ENCODE results near the gene COL16A1.

COL16A1 gene

DNA sequence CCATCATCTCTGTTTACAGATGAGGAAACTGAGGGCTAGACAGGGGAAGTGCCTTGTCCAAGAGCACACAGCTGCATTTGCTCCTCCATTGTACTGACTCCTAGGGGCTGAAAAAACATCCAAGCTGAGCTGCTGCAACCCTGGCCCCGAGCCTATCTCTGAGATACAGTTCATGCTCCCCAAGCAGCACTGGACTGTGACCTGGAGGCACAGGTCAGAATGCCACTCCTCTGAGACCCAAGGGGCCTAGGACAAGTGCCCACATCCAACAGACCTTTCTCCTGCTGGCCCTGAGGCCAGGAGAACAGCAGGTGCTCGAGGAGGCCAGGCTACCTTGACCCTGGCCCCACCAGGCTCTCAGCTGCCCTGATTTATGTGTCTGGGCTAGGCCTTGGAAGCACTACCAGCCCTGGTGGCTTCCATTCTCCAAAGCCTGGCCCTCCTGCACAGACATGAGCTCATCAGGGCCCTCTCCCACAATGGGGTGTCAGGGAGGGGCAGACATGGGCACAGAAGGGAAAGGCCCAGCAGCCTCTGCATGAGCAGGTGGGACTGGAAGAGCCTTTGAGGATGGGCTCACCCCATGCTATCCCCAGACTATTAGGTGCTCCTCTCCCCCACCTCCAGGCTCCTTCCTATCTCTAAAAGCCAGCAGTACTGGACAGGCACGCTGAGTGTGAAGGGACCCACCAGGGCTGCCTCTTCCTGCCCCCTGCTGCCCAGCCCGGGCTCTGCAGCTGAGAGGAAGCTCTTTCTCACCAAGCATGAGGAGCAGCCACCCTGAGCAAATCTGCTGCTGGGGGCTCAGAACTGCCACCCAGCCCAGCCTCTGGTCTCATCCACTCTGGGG, 41.5 kb upstream of the COL16A1 start:
- Histone ChIP-seq H3K4me1 (ENCODE audit: insufficient read depth, low read length) (peaks cover 5% of the 10 kb centered on the region; the same call in 1 of the 2 replicates), H3K9me3 (ENCODE audit: insufficient read depth, low read depth, low read length) (no peaks in the 10 kb centered on the region), H3K27ac (ENCODE audit: low read length) (no peak overlapping the region), H3K4me3 (ENCODE audit: low read length) (no peak overlapping the region), H3K9ac (ENCODE audit: low read depth, low read length) (no peak overlapping the region), H3K27me3 (ENCODE audit: insufficient read depth, low read length) (no peaks in the 10 kb centered on the region), H3K36me3 (ENCODE audit: insufficient read depth, low read depth, low read length) (no peaks in the 10 kb centered on the region)

DNA sequence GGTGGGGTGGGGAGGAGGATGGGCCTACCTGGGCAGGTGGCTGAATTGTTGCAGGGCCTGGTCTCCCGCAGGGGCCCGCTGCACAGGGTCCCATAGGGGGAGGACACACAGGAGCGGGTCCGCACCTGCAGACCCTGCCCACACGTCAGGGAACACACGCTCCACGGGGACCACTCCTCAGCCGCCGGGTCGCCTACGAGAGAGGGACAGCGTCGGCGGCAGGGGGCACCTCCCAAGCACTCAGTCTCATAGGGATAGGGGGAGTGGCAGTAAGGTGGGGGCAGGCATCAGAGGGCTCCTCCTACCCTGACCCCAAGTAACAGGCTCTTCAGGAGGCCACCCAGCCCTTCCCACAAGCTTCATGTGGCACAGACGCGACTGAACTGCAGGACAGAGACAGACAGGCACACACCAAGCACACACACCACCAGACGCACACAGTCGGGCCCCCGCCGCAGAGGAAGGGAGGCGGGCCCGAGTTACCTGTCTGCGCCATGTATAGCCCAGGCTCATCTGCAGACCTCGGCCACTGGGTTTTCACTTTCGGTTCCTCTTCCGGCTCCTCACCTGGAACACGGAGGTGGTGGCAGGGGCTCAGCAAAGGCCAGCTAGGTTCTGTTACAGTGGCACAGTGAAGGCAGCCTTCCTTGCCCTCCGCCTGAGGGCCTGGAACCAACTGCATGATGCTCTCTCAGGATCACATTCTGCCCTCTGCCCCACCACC, 40.5 kb upstream of the COL16A1 start:
- Histone ChIP-seq H3K4me1 (ENCODE audit: insufficient read depth, low read length) (peaks cover 5% of the 10 kb centered on the region; the same call in 1 of the 2 replicates), H3K36me3 (ENCODE audit: insufficient read depth, low read depth, low read length) (no peaks in the 10 kb centered on the region), H3K27me3 (ENCODE audit: insufficient read depth, low read length) (no peaks in the 10 kb centered on the region), H3K27ac (ENCODE audit: low read length) (no peak overlapping the region), H3K4me3 (ENCODE audit: low read length) (no peak overlapping the region), H3K9ac (ENCODE audit: low read depth, low read length) (no peak overlapping the region), H3K9me3 (ENCODE audit: insufficient read depth, low read depth, low read length) (no peaks in the 10 kb centered on the region)

- Histone ChIP-seq H3K27me3 (ENCODE audit: insufficient read depth, low read length) (no peaks in the 10 kb centered on the region), H3K4me3 (ENCODE audit: low read length) (no peak overlapping the region), H3K9me3 (ENCODE audit: insufficient read depth, low read depth, low read length) (no peaks in the 10 kb centered on the region), H3K36me3 (ENCODE audit: insufficient read depth, low read depth, low read length) (no peaks in the 10 kb centered on the region), H3K4me1 (ENCODE audit: insufficient read depth, low read length) (peaks cover 5% of the 10 kb centered on the region; the same call in 1 of the 2 replicates), H3K9ac (ENCODE audit: low read depth, low read length) (no peak overlapping the region), H3K27ac (ENCODE audit: low read length) (no peak overlapping the region)
These were observed 38.8 kb upstream of the COL16A1 start for GRCh38 chr1:31742462-31743212.

DNA sequence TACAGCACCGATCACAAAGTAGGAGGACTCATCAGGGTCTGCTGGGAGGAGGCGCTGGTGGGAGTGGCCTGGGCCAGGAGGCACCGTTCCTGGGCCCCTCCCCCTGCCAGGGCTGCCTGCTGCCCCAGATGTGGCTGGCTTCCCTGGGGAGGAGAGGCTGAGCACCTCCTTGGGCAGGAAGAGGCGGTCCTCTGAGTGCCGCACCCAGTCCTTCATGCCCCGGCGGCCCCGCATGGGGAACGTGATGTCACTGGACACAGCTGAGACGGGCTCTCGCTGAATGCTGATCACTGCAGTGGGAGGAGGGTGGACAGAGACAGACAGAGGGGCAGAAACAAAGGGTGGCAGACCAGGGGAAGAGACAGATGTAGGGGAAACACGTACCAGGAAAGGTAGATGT, 35.5 kb upstream of the COL16A1 start:
- no peak overlapping the region for H3K9ac ChIP-seq (ENCODE audit: low read depth, low read length)
- H3K36me3 ChIP-seq (ENCODE audit: insufficient read depth, low read depth, low read length), result no peaks in the 10 kb centered on the region
- H3K9me3 ChIP-seq (ENCODE audit: insufficient read depth, low read depth, low read length), result no peaks in the 10 kb centered on the region
- H3K4me3 ChIP-seq (ENCODE audit: low read length), result no peak overlapping the region
- H3K27ac ChIP-seq (ENCODE audit: low read length), result no peak overlapping the region
- no peaks in the 10 kb centered on the region for H3K27me3 ChIP-seq (ENCODE audit: insufficient read depth, low read length)
- H3K4me1 ChIP-seq (ENCODE audit: insufficient read depth, low read length), result no peaks in the 10 kb centered on the region; the same call in 1 of the 2 replicates

- Histone ChIP-seq H3K27me3 (ENCODE audit: insufficient read depth, low read length) (no peaks in the 10 kb centered on the region), H3K4me1 (ENCODE audit: insufficient read depth, low read length) (no peaks in the 10 kb centered on the region; the same call in 1 of the 2 replicates), H3K36me3 (ENCODE audit: insufficient read depth, low read depth, low read length) (no peaks in the 10 kb centered on the region), H3K9me3 (ENCODE audit: insufficient read depth, low read depth, low read length) (no peaks in the 10 kb centered on the region), H3K4me3 (ENCODE audit: low read length) (no peak overlapping the region), H3K27ac (ENCODE audit: low read length) (no peak overlapping the region), H3K9ac (ENCODE audit: low read depth, low read length) (no peak overlapping the region)
These were observed 32.9 kb upstream of the COL16A1 start for GRCh38 chr1:31736675-31737074.

DNA sequence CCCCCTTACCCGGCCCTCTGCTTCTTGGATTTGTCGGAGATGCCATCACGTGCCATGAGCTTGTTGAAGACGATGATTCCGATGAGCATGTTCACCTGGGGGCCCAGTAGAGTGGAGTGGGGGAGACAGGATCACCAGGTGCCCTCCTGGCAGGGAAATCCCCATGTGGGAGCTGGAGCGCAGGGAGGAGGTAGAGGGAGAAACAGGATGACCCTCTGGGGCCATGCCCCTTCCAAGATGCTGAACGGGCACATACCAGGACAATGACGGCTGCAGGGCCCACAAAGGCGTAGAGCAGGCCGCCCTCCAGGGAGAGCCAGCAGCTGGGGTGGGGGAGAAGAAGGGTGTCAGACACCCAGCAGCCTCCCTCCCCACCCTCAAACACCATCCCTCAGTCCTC, 31.8 kb upstream of the COL16A1 start:
- Histone ChIP-seq H3K36me3 (ENCODE audit: insufficient read depth, low read depth, low read length) (no peaks in the 10 kb centered on the region), H3K27ac (ENCODE audit: low read length) (no peak overlapping the region), H3K4me1 (ENCODE audit: insufficient read depth, low read length) (no peaks in the 10 kb centered on the region; the same call in 1 of the 2 replicates), H3K9me3 (ENCODE audit: insufficient read depth, low read depth, low read length) (no peaks in the 10 kb centered on the region), H3K4me3 (ENCODE audit: low read length) (no peak overlapping the region), H3K9ac (ENCODE audit: low read depth, low read length) (no peak overlapping the region), H3K27me3 (ENCODE audit: insufficient read depth, low read length) (no peaks in the 10 kb centered on the region)

GRCh38 chr1:31734582-31735107, 30.8 kb upstream of the COL16A1 start:
- Histone ChIP-seq H3K36me3 (ENCODE audit: insufficient read depth, low read depth, low read length) (no peaks in the 10 kb centered on the region), H3K9ac (ENCODE audit: low read depth, low read length) (no peak overlapping the region), H3K9me3 (ENCODE audit: insufficient read depth, low read depth, low read length) (no peaks in the 10 kb centered on the region), H3K27me3 (ENCODE audit: insufficient read depth, low read length) (no peaks in the 10 kb centered on the region), H3K4me3 (ENCODE audit: low read length) (no peak overlapping the region), H3K27ac (ENCODE audit: low read length) (no peak overlapping the region), H3K4me1 (ENCODE audit: insufficient read depth, low read length) (no peaks in the 10 kb centered on the region; the same call in 1 of the 2 replicates)

DNA sequence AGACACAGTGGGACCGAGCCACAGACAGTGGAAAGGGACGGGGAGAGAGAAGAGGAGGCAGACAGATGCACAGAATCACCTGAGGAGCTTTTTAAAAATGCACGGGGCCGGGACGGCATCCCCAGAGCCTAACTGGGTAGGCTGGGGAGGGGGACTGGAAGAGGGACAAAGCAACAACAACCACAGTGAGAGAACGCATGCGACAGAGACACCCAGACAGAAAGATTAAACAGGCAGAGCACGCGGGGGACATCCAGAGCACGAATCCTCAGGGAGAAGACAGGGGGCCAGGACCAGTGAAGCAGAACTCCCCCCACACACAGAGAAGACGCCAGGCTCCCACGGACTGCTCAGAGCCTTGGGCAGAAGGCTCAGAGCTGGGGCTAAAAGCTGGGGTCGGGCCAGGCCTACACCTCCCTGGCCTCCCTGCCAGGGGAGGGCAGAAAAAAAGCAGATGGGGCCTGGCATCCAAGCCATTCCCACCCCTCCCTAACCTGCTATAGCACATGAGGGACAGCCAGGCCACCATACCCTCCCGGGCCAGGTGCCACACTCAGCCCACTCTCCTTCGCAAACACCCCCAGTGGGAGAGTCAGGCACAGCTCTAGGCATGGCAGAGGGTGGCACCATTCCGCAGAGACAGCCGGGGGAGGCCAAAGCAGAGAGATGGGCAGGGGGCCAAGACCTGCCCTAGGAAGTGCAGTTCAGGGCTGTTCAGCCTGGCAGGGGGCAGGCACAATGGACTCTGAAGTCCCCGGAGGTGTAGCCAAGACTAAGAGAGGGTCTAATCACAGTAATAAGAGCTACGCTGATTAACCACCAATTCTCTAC, 29.8 kb upstream of the COL16A1 start:
- Histone ChIP-seq H3K4me3 (ENCODE audit: low read length) (no peak overlapping the region), H3K9ac (ENCODE audit: low read depth, low read length) (no peak overlapping the region), H3K36me3 (ENCODE audit: insufficient read depth, low read depth, low read length) (no peaks in the 10 kb centered on the region), H3K27ac (ENCODE audit: low read length) (no peak overlapping the region), H3K4me1 (ENCODE audit: insufficient read depth, low read length) (no peaks in the 10 kb centered on the region), H3K9me3 (ENCODE audit: insufficient read depth, low read depth, low read length) (no peaks in the 10 kb centered on the region), H3K27me3 (ENCODE audit: insufficient read depth, low read length) (no peaks in the 10 kb centered on the region)

GRCh38 chr1:31732751-31733289, 29.0 kb upstream of the COL16A1 start:
- Histone ChIP-seq H3K9me3 (ENCODE audit: insufficient read depth, low read depth, low read length) (no peaks in the 10 kb centered on the region), H3K4me1 (ENCODE audit: insufficient read depth, low read length) (no peaks in the 10 kb centered on the region), H3K27me3 (ENCODE audit: insufficient read depth, low read length) (no peaks in the 10 kb centered on the region), H3K36me3 (ENCODE audit: insufficient read depth, low read depth, low read length) (no peaks in the 10 kb centered on the region), H3K27ac (ENCODE audit: low read length) (no peak overlapping the region), H3K4me3 (ENCODE audit: low read length) (no peak overlapping the region), H3K9ac (ENCODE audit: low read depth, low read length) (no peak overlapping the region)

DNA sequence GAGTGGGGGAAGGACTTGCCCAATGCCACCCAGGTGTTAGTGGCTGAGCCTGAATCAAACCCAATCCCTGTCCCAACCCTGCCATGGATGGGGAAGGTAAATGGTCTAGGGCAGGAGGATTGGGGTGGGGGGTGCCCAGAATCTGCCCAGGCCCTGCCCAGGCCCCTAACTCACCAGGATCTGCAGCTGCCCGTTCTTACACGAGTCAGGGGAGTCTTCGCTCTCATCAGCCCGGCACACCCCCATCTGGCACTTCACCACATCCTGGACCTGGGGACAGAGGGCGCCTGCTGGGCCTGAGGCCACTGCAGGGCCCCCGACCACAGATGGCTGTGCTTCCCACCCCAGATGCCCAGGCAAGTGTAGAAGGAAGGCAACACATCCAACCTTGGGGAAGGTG, 28.5 kb upstream of the COL16A1 start:
- H3K9me3 ChIP-seq (ENCODE audit: insufficient read depth, low read depth, low read length), result no peaks in the 10 kb centered on the region
- H3K4me3 ChIP-seq (ENCODE audit: low read length), result no peak overlapping the region
- no peaks in the 10 kb centered on the region for H3K4me1 ChIP-seq (ENCODE audit: insufficient read depth, low read length)
- no peaks in the 10 kb centered on the region for H3K27me3 ChIP-seq (ENCODE audit: insufficient read depth, low read length)
- no peak overlapping the region for H3K9ac ChIP-seq (ENCODE audit: low read depth, low read length)
- no peaks in the 10 kb centered on the region for H3K36me3 ChIP-seq (ENCODE audit: insufficient read depth, low read depth, low read length)
- H3K27ac ChIP-seq (ENCODE audit: low read length), result no peak overlapping the region
